ENCODE measurements around the gene CMSS1.

The CMSS1 gene

GRCh38 chr3:99877031-99877579 is 59.4 kb downstream of the CMSS1 start:
- no peak for DNase-seq

GRCh38 chr3:99878005-99878404 is 60.3 kb downstream of the CMSS1 start:
- DNase-seq: no peak

- no peak for DNase-seq
These were observed 61.6 kb downstream of the CMSS1 start for GRCh38 chr3:99879275-99879674.

- DNase-seq: no peak
These were observed 63.5 kb downstream of the CMSS1 start for GRCh38 chr3:99881121-99881524.

- DNase-seq: no peak
These were observed 64.9 kb downstream of the CMSS1 start for GRCh38 chr3:99882436-99883137.

- DNase-seq: no peak
These were observed 65.4 kb downstream of the CMSS1 start for GRCh38 chr3:99883138-99883461.

GRCh38 chr3:99883693-99884092 is 66.0 kb downstream of the CMSS1 start:
- DNase-seq: no peak

- DNase-seq: no peak
These were observed 66.8 kb downstream of the CMSS1 start for GRCh38 chr3:99884484-99884883.

- DNase-seq: no peak
These were observed 67.4 kb downstream of the CMSS1 start for GRCh38 chr3:99885085-99885484.

- no peak for DNase-seq
These were observed 68.2 kb downstream of the CMSS1 start for GRCh38 chr3:99885851-99886250.

GRCh38 chr3:99891610-99892285 is 74.1 kb downstream of the CMSS1 start:
- no peak for DNase-seq

GRCh38 chr3:99892332-99892731 is 74.7 kb downstream of the CMSS1 start:
- no peak for DNase-seq

GRCh38 chr3:99895131-99895696 is 77.6 kb downstream of the CMSS1 start:
- no peak for DNase-seq

GRCh38 chr3:99895703-99896441 is 78.2 kb downstream of the CMSS1 start:
- DNase-seq: no peak

GRCh38 chr3:99896482-99896881 is 78.8 kb downstream of the CMSS1 start:
- DNase-seq: peak; percentile 34

GRCh38 chr3:99899603-99900002 is 81.9 kb downstream of the CMSS1 start:
- no peak for DNase-seq

- no peak for DNase-seq
These were observed 82.6 kb downstream of the CMSS1 start for GRCh38 chr3:99900248-99900647.

GRCh38 chr3:99901200-99901926 is 83.7 kb downstream of the CMSS1 start:
- no peak for DNase-seq

GRCh38 chr3:99902091-99902490 is 84.4 kb downstream of the CMSS1 start:
- no peak for DNase-seq

- no peak for DNase-seq
These were observed 86.2 kb downstream of the CMSS1 start for GRCh38 chr3:99903869-99904268.

GRCh38 chr3:99907959-99908544 is 90.4 kb downstream of the CMSS1 start:
- DNase-seq: no peak

- DNase-seq: no peak
These were observed 92.2 kb downstream of the CMSS1 start for GRCh38 chr3:99909714-99910495.

All from NCI-H2081 treated with DMSO at 0.1 percent for 48 hours (cell line).